GM19455 (cell line): Measurements from ENCODE around the gene KIF1A.
"Not testable (repeated sequence)": the region's sequence is repeated elsewhere in the genome, so short reads cannot be mapped to it uniquely, and the experiment has no call there.

Experiments used
- ATAC-seq: cut with Tn5 transposase; IDR thresholded peaks from one replicate; pipeline ENCODE4 v1.9.1; 2021; ENCODE audit not compliant: unreplicated experiment

Gene KIF1A

DNA sequence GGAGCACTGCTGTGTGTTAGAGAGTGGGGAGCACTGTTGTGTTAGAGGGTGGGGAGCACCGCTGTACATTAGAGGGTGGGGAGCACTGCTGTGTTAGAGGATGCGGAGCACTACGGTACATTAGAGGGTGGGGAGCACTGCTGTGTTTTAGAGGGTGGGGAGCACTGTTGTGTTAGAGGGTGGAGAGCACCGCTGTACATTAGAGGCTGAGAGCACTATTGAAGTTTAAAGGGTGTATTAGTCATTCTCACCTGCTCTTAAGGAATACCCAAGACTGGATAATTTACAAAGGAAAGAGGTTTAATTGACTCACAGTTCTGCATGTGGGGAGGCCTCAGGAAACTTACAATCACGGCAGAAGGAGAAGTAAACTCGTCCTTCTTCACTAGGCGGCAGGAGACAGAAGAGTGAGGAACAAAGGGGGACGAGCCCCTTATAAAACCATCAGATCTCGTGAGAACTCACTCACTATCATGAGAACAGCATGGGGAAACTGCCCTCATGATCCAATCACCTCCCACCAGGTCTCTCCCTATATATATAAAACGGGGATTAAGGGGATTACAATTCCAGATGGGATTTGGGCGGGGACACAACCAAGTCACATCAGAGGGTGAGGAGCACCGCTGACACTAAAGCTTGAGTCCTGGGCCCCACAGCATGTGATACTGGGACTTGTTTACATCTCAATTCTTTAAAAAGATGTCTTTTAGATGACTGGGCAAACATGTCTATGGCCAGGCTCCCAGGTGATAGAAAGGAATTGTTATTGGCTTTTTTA, 29.1 kb upstream of the KIF1A start:
- no peak for ATAC-seq

DNA sequence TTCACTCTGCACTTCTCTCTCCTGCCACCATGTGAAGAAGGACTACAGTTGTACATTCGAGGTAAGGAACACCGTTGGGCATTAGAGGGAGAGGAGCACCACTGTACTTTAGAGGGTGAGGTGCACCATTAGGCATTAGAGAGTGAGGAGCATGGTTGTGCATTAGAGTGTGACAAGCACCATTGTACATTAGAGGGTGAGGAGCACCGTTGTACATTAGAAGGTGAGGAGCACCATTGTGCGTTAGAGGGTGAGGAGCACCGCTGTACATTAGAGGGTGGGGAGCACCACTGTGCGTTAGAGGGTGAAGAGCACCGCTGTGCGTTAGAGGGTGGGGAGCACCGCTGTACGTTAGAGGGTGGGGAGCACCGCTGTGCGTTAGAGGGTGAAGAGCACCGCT, 27.8 kb upstream of the KIF1A start:
- ATAC-seq = no peak

DNA sequence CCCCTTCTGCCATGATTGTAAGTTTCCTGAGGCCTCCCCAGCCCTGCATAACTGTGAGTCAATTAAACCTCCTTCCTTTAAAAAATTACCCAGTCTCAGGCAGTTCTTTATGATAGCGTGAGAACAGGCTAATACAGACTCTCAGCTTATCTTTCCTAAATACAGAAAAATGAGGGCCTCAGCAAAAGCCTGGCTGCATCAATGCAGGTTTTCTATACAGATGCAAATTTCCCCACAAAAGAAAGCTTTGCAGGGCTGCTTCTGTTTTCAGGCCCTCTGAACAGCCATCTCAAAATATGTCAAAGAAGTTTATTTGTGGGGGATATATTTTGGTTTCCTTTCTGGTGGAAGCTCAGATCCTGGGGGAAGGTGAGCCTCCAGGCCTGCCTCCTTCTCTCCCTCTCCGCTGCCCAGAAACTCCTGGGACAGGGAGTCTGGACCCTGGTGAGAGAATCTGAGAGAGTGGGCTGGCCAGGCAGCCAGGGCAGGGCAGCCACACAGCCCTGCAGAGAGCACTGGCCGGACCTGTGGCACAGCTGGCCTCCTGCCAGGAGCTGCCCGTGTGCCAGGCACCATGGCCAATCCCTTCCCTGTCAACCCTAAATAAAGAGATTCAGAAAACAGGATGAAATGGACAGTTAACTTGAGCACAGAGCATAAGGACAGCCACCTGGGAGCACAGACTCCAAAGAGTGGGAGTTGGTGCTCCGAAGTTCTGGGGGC, 27.0 kb upstream of the KIF1A start:
- no peak for ATAC-seq

DNA sequence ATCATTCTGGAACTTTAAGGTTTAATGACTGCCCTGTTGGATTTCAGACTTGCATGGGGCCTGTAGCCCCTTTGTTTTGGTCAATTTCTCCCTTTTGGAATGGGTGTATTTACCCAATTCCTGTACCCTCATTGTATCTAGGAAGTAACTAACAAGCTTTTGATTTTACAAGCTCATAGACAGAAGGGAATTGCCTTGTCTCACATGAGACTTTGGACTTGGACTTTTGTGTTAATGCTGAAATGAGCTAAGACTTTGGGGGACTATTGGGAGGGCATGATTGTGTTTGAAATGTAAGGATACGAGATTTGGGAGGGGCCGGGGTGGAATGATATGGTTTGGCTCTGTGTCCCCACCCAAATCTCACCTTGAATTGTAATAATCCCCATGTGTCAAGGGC, 26.3 kb upstream of the KIF1A start:
- not testable (repeated sequence) for ATAC-seq

DNA sequence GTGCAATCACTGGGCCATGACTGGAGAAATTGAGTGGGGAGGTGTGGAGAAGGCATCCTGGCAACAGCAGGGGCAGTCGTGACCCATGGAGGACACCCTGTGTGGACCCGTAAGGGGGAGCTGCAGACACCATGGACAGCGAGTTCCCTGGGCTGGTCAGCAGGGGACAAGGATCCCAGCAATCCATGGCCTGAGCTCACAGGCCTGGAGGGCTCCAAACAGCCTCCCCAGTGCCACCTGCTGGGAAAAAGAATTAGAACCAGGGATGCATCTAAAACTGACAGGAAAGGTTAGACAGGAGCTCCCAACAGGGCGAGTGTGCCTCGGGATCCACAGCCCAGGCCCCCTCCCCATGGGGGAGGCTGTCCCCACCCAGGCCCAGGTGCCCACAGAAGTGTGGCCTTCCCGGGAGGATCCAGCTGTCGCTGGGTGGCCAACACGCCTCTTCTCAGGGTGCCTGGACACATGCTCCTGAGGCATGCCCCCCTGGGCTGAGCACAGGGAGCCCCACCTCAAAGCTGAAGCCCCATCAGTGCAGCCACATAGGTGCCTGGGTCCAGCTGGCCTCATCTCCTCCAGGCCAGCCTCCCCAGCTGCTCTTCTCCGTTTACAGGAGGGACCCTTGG, 20.5 kb upstream of the KIF1A start:
- no peak for ATAC-seq

DNA sequence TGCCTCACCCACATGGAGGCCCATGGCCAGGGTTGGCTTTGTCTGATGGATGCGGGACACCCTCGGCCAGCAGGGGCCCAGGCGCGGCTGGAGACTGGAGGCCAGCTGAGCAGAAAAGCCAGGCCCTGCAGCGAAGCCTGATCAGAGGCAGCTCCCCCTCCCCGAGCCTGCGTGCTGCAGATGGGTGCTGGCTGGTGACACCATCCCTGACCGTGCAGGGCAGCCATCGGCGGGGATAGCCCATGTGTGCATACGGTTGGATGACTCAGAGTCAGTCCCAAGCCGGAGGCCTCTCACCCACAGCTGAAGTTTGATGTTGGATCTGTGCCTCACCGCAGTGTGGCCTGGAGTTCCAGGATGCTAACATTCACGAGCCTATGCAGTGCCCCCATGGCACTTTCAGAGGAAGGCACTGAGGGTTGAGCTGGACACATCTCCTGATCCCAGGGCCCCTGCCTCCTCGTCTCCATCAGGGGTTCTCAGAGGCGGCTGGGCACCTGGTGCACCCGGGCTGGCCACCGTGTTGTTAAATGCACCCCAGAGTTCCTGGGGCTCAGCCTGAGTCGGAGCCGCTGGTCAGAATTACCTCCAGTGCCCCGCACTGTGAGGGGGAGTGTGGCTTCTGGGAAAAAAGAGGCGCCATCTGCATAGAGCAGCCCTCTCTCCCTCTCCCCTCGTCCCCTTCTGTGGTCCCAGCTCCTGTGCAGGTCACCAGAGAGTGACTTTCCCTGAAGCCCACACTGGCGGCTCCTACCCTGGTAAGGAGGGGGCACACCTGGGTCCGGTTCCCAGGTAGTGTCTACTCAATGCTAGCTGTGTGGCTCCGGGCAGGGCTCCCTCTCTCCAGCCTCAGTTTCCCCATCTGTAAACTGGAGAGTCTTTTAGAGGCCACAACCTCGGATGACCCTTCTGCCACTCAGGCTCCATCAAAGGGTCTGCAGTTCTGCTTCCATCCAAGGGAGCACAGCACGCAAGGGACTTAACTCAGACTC, 19.4 kb upstream of the KIF1A start:
- no peak for ATAC-seq

DNA sequence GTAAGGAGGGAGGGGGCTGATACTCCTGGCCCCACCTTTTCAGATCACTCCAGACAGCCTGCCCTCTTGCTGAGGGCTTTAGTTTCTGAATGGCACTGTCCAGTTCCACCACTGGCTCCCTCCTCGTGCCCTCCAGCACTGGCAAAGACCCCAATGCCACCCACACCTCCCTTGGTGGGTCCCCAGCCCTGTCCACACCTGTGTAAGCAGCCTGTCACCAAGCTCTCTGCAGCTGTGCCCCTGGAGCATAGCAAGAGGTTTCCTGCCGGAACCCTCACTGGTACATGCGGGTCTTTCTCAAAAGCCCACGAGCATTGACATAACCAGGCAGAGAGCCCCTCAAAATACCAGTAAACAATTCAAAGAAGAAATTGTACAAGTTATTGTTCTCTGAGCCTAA, 17.6 kb upstream of the KIF1A start:
- no peak for ATAC-seq

DNA sequence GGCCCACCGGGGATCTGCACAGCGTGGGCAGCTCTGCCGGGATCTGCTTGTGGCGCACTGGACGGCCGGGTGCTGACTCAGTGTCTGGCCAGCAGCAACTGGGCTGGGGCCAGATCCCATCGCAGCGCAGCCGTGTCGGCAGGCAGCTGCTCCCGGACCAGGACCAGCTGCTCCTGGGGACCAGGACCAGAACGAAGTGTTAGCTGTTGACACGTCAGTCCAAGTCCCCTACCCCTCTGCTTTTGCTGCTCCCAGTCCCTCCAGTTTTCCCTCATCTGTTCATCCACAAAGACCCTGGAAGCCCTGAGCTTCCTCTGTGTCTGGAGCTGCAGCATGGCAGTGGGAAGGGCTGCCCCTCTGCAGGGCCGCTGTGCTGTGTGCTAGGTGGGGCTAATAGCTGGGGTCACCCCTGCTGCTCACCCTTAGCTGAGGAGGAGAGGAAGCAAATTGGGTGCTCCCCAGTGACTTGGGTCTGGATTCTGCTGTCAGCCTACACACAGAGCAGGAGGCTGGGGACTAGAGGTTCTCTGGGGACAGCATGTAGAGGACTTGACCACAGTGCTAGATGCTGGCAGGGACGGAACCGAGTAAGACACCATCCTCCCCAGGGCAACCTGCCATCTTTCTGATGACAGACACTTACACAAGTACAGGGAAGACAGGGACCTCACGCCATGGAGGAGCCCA, 16.9 kb upstream of the KIF1A start:
- ATAC-seq = no peak

DNA sequence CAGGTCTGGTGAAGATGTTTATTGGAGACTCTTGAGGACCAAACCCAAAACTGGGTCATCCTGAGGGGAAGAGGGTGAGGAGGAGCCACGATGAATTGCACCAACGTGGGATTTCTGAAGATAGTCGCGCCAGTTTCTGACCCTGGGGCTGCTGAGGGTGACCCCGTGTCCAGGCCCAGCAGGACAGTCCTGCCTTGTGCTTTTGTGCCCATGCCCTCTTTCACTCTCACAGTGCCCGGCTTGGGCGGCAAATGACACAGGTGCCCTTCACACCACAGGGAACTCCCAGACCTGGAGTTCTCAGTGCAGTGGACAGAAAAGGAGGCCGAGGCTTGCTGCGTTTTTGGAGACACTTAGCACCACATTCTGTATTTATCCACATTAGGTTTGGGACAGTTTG, 15.5 kb upstream of the KIF1A start:
- no peak for ATAC-seq

DNA sequence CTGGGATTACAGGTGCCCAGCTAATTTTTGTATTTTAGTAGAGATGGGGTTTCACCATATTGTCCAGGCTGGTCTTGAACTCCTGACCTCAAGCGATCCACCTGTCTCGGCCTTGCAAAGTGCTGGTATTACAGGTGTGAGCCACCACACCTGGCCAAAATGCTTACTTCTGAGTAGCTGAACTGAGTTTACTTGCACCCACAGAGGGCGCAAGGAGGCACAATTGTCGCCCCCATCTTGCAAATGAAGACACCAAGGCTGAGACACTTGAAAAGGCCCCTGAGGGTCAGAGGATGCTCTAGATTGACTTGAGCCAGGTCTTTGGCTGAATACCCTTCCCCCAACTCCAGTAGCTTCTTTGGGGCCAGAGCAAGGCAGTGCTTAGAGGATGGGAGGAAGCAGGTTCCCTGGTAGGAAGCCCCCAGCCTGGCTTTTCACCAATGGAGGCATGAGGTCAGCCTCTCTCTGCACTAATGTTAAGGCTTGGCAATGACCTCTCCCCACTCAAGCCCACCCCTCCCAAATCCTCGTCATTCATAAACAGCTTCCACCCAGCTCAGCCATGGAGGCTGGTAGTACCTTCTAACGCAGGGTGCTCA, 14.5 kb upstream of the KIF1A start:
- ATAC-seq = no peak

DNA sequence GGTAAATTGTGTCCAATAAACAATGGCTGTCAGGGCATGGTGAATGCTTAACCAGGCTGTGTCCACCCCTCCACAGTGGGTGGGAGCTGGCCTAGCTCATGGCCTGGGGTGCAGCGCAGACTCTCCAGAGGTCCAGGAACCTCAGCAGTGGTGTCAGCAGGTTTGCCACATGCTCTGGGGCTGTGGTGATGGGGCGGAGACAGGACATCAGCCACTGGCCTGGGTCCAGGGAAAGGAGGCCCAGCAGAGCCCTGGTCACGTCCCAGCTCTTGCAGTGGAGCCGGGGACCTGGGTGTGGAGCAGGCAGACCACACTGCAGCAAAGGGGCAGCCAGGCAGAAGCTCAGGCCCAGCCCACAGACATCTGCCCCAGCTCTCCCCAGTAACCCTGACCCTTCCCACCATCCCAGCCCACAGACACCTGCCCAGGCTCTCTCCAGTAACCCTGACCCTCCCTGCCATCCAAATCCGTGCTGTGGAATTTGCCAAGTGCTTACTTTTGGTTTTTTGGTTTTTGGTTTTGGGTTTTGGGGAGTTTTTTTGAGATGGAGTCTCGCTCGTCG, 13.8 kb upstream of the KIF1A start:
- ATAC-seq = no peak

DNA sequence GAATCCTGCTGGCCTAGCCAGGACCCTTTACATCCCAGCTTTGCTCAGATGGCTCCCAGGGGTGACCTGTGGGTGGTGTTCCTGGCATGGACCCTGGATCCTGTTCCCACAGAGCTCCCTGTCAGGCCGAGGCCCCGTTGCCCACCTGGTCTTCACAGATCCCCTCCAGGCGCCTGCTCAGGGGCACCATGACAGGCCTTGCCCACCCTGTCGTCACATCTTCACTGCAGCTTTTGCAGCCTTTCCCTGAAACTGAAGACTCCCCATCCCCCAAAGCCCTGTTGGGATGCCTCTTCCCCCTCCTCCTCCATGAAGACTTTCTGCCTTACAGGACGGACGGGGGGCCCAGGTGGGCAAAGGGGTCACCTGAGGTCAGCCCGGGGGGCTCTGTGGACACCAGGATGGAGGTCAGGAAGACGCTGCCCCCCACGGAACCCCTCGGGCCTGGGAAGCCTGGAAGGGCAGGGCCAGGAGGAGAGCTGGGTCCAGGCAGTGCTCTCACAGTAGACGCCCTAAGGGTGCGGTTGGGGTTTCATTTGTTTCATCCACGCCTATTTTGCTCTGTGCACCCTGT, 13.0 kb upstream of the KIF1A start:
- ATAC-seq = no peak

DNA sequence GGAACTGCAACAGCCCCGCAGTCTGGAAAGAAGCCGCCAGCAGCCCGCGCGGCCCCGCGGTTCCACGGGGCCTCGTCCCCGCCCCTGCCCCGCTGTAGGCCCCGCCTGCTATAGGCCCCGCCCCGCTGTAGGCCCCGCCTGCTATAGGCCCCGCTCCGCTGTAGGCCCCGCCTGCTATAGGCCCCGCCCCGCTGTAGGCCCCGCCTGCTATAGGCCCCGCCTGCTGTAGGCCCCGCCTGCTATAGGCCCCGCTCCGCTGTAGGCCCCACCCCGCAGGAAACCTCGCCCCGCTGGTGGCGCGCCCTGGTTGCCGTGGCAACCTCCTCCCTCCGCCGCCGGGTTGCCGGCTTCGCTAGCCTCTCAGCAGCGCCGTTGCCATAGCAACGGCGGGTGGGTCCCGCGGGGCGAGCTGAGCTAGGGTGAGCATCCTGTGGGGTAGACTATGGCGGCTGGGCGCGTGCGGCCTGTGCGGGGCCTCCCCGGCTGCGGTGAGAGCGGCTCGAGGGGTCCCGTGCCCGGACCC, 12.2 kb upstream of the KIF1A start:
- no peak for ATAC-seq

DNA sequence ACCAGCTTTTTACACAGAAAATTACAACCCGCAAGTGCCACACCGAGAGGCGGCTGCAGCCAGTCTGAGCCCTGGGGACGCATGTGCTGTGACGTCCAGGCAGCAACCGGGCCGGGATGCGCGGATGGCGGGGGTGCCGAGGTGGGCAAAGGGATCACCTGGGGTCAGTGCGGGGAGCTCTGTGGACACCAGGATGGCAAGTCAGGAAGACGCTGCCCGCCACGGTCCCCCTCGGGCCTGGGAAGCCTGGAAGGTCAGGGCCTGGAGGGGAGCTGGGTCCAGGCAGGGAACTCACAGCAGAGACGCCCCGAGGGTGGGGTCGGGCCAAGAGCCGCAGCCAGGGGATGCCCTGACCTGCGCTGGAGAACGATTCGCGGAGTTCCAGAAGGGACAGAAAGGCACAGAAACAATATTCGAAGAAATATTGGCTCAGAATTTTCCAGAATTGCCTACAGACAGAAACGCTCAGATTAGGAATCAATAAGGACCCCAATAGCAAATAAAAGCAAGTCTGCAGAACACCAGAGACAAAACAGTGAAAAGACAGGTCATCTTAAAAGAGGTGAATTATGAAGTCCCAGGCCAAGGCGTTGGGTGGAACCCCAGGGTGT, 11.7 kb upstream of the KIF1A start:
- ATAC-seq = no peak

DNA sequence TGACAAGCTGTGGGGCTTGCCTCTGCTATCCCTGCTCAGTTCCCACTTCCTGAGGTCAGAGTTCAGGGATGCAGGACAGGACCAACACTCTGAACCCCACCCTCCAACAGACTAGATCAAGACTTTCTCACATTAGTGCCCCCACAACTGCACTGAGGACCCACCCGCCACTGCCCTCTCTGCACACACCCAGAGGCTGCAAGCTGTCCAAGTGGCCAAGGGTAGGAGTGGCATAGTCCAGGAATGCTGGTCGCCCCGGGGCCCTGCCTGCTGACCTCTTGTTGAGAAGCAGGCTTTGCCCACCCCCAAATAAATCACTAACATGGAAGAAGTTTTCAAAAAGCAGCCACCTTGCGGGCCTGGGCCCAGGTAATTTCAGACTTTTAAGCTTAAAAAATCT, 5.5 kb upstream of the KIF1A start:
- ATAC-seq = no peak

DNA sequence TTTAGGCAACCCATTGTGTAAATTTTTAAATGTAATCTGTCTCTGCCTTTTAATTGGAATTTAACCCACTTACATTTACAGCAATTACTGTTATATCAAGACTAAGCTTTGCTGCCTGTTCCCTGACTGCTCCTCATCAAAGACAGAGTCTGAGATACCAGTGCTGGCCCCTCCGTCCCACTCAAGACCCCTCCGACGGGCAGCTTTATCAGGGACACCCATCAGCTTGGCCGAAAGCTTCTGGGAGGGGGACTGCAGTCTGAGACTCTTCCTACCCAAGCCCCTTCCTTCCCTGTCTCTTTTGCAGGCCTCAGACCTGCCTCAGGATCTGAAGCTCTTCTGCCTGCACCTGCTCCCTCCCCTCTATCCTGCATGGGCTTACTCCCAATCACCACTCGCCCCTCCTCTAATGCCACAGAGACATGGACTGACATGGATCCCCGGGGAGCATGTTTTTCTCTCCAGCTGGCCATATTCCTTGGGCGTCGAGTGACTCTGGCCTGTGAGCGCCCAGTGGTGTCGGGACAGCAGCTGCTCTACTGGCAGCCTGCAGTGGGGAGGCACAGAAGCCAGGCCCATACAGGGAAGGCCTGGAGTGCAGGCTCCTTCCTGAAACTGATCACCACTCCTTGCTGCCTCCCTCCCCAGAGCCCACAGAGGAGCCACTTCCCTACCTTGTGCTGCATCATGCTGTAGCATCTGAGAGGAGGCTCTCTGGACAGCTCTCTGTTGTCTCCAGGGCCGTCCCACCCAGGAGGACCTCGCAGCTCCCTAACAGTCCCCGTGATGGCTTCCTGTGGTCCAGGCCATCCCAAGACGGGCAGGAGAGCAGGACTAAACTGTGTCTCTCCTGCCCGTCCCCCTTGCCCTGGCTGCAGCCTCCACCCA, 3.7 kb upstream of the KIF1A start:
- no peak for ATAC-seq

DNA sequence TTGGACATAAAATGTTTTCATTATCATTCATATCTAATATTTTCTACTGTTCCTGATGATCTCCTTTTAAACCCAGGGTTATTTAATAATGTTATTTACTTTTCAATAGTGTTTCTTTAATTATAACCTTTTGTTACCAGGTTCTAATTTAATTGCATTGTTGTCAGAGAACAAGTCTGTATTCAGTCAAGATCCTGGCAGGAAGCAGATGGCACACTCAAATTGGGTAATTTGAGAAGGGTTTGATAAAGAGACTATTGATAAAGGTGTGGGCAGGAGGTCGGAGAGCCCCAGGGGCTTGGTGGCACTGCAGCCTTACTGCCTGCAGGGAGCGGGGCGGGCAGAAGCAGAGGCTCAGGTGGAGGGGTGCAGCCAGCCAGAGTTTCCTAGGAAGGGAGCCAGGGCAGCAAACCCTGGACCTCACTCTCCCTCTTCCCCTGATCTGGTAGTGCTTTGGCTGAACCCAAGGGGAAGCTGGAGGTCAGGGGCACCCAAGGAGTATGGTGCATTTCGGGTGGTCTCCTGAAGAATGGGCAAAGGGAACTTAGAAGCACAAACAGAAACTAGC, 2.3 kb upstream of the KIF1A start:
- ATAC-seq = no peak
